OCI-M2 (cell line): ENCODE results near the gene PRDM12.

Experiments
- DNase-seq: peaks from one replicate; lab custom pipeline; 2025; ENCODE audit not compliant: unreplicated experiment; lab: John Stamatoyannopoulos, UW

The PRDM12 gene

DNA sequence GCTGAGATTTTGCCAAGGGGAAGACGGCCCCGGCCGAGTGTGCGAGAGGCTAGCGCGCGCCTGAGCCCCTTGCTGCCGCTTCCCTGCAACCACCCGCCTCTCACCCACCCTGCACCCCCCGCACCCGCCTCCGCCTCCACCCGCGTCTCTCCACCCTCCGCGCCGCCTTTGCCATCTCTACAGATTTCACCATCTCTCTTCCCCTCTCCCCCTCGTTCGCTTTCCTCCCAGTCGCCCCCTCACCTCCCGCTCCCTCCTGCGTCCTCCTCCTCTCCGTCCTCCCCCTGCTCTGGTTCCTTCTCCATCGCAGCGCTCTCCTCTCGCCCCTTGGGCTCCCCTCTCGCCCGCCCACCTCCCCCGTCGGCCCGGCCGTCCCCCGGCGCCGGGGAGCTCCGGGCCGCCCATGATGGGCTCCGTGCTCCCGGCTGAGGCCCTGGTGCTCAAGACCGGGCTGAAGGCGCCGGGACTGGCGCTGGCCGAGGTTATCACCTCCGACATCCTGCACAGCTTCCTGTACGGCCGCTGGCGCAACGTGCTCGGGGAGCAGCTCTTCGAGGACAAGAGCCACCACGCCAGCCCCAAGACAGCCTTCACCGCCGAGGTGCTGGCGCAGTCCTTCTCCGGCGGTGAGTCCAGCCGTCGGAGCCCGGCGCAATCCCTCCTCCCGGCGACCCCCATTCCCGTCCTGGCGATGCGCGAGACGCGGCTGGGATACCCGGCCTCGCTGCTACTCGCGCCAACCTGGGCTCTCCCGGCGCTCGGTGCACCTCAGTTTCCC is at the start of gene PRDM12:
TSS of gene PRDM12 (plus strand) at position 344 of the 778 bp plus-strand sequence. CDS start at position 404, 60 bp downstream.
- no peak for DNase-seq

DNA sequence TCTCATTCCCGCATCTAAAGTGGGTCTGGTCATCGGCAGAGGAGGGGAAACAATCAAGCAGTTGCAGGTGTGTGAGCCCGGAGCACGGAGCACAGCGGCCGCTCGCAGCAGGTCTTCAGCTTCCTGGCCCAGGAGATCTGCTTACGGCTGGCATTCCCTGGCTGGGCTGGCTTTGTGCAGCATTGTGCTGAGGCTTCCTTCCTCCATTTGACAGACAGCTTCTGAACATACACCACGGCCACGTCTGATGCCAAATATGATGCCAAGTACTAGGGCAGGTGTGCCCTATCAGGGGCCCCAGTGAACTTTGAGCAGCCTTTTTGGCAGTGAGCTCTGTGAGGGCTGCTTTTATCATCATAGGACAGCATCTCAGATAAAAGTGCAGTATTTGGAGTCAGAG is 47.9 kb upstream of the PRDM12 start:
- DNase-seq = no peak

- no peak for DNase-seq
These were observed 40.9 kb upstream of the PRDM12 start for GRCh38 chr9:130623466-130623865.

- DNase-seq = no peak
These were observed 40.2 kb upstream of the PRDM12 start for GRCh38 chr9:130624154-130624553.

DNA sequence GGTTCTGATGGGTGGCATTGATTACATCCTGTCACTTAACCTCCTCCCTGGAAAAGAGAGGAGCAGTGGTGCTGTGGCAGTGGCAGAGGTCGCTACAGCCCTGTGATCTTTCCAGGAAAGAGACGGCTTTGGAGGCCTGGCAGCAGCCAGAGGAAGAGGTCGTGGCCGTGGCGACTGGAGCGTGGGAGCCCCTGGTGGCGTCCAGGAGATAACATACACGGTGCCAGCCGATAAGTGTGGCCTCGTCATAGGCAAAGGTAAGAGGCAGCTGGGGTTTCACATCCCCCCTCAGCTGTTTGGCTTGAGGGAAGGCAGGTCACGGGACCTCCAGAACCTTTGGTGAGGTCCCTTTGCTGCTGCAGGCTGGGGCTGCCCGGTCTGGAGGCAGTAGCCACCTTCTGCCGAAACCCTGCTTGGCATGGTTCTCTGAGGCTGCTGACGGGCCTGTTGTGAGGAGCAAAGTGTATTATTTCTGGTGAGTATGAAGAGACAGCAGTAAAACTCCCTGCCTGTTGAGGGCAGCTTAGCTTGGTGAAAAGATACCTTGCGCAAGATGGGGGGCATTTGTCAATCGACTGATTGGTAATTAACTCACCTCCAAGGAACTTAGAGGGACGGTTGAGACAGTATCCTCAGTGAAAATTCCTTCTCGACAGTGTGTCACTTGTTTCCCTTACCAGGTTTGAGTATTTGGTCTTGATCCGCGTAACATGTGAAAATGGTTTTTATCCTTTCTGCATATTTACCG is 38.0 kb upstream of the PRDM12 start:
- no peak for DNase-seq

- no peak for DNase-seq
These were observed 37.3 kb upstream of the PRDM12 start for GRCh38 chr9:130627051-130627450.

DNA sequence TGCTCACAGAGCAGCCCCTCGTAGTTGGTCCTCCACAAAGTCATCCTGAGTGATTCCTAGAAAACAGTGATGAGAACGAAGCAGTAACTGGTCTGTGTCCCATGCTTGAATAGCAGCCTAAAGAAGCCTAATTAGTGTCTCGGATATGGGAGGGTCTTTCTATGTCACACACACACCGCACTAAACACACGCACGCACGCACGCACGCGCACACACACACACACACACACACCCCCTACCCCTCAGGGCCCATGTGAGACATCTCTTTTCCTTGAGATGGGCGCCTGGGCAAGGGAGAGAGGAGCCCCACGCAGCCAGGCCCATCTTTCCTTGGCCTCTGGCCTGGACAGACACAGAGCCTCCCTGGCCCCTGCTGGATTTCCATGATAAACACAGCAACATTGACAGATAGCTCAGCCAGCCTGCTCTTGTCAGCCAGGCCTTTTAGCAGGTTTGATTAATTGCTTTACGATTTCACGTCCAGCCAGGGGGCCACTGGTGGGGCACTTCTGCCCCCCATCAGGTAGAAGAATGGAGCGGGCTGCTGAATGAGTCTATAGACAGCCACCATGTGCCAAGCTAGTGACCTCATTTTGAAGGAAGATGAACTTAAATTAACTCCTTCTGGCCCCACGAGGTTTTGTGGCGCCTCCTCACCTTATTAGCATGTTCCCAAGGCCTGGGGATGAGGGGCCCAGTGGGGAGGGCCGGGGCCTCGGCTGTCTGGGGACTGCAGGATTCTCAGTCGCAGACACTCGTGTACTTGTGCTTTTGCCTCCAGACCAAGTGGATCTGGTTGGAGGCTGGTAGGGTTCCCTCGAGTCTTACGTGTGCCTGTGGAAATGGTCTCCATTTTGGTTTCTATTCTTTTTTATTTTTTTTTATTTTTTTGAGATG is 36.2 kb upstream of the PRDM12 start:
- no peak for DNase-seq

- DNase-seq = no peak
These were observed 34.8 kb upstream of the PRDM12 start for GRCh38 chr9:130629443-130630070.

DNA sequence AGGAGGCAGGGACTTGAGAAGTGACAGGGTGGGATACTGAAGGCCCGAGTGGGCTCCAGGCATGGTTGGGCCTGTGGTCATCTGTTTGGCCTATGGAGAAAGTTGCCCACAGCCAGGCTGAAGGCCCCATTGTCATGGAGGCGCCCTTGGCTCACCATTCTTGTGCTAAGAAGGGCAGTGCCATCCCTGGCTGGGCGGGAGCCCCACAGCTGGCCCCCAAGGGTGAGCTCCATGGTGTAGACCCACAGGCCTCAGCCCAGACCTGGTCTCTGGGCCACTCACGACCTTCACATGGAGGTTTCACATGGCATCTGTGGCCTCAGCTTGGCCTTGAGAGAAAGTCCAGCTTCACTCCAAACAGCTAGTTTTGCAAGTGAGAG is 34.3 kb upstream of the PRDM12 start:
- no peak for DNase-seq

- DNase-seq = no peak
These were observed 33.7 kb upstream of the PRDM12 start for GRCh38 chr9:130630506-130631330.

- no peak for DNase-seq
These were observed 32.9 kb upstream of the PRDM12 start for GRCh38 chr9:130631331-130632080.

- no peak for DNase-seq
These were observed 32.2 kb upstream of the PRDM12 start for GRCh38 chr9:130632081-130632710.

- DNase-seq = no peak
These were observed 31.6 kb upstream of the PRDM12 start for GRCh38 chr9:130632841-130633240.

GRCh38 chr9:130633336-130634190 is 30.8 kb upstream of the PRDM12 start:
- DNase-seq = no peak

DNA sequence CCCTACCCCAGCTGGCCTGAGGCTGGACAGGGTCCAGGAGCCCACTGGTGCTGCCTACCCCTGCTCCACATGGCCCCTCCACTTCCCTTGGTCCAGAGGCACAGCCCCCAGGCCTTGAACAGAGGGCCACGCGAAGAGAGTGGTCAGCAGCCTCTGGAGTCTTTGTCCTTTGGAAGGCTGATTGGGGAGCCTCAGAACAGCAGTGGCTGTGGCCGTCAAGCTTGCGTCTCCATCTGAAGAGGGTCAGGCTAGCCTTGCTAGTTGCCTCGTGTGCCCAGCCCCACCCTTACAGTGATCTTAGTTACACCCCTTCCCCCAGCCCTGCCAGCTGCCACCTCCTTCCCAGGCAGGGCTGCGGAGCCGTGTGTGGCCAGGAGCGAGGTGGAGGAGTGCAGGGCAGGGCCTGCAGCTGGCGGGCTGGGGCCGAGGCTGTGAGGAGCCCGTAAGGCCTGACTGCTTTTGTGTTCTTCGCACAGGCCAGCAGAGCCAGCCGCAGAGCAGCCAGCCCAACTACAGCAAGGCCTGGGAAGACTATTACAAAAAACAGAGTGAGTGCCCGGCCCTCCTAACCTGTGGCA is 30.1 kb upstream of the PRDM12 start:
- DNase-seq = no peak

DNA sequence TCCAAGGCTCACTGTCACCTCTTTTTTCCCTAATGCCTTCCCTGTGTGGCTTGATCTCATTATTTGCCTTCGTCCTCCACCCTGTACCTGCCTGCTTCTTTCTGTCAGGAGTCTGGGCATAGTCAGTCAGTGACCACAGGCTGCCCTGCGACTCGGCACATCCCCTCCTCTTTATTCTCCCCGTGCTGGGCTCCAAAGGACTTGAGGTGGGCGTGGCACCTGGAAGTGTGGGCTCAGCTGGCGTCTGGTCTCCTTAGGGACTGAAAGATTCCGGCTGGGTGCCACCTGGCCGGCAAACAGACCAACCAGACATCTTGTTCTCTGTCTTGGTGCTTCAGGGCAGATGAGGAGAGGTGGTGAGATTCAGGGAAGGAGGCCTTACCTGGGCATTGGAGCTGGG is 29.6 kb upstream of the PRDM12 start:
- DNase-seq = no peak

DNA sequence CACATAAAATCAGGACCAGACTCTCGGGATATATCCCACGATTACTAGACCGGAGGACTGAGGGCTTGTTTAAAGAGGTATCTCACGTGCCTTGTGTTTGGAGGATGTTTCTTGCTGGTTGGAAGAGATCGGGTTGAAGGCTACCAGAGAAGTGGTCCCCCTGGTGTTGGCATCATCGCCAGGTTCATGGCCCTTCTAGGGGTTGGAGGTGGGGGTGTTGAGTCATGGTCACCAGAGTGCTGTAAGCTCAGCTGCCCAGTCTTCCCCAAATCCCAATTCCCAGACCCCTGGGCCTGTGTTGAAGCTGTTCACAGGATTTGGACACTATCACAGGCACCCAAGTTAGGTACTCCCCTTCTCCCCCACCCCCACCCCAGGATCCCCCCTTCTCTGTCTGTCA is 29.1 kb upstream of the PRDM12 start:
- no peak for DNase-seq
